ENCODE measurements around the gene SEPTIN11.
"Not testable (repeated sequence)": the region's sequence is repeated elsewhere in the genome, so short reads cannot be mapped to it uniquely, and the experiment has no call there.

Gene SEPTIN11

GRCh38 chr4:76952071-76952470 is 2.5 kb downstream of the SEPTIN11 start:
- DNase-seq (ENCODE audit: low read depth) = no peak

- no peak for DNase-seq (ENCODE audit: low read depth)
Observed at GRCh38 chr4:76952656-76953582, 3.4 kb downstream of the SEPTIN11 start.

- DNase-seq (ENCODE audit: low read depth) = no peak
Observed at GRCh38 chr4:76953956-76954355, 4.4 kb downstream of the SEPTIN11 start.

- DNase-seq (ENCODE audit: low read depth) = no peak
Observed at GRCh38 chr4:76954489-76954888, 4.9 kb downstream of the SEPTIN11 start.

GRCh38 chr4:76955182-76955581 is 5.6 kb downstream of the SEPTIN11 start:
- no peak for DNase-seq (ENCODE audit: low read depth)

GRCh38 chr4:76957004-76957738 is 7.6 kb downstream of the SEPTIN11 start:
- DNase-seq (ENCODE audit: low read depth) = no peak

- no peak for DNase-seq (ENCODE audit: low read depth)
Observed at GRCh38 chr4:76958891-76959290, 9.3 kb downstream of the SEPTIN11 start.

GRCh38 chr4:76960014-76960413 is 10.5 kb downstream of the SEPTIN11 start:
- no peak for DNase-seq (ENCODE audit: low read depth)

- DNase-seq (ENCODE audit: low read depth) = no peak
Observed at GRCh38 chr4:76962406-76963130, 13.0 kb downstream of the SEPTIN11 start.

- no peak for DNase-seq (ENCODE audit: low read depth)
Observed at GRCh38 chr4:76963131-76963750, 13.7 kb downstream of the SEPTIN11 start.

GRCh38 chr4:76963927-76964326 is 14.4 kb downstream of the SEPTIN11 start:
- not testable (repeated sequence) for DNase-seq (ENCODE audit: low read depth)

GRCh38 chr4:76964769-76965168 is 15.2 kb downstream of the SEPTIN11 start:
- DNase-seq (ENCODE audit: low read depth) = no peak

GRCh38 chr4:76965866-76966579 is 16.5 kb downstream of the SEPTIN11 start:
- no peak for DNase-seq (ENCODE audit: low read depth)

GRCh38 chr4:76968937-76969336 is 19.4 kb downstream of the SEPTIN11 start:
- no peak for DNase-seq (ENCODE audit: low read depth)

- no peak for DNase-seq (ENCODE audit: low read depth)
Observed at GRCh38 chr4:76969495-76969894, 19.9 kb downstream of the SEPTIN11 start.

- no peak for DNase-seq (ENCODE audit: low read depth)
Observed at GRCh38 chr4:76969941-76970529, 20.5 kb downstream of the SEPTIN11 start.

- DNase-seq (ENCODE audit: low read depth) = no peak
Observed at GRCh38 chr4:76972306-76972705, 22.8 kb downstream of the SEPTIN11 start.

- no peak for DNase-seq (ENCODE audit: low read depth)
Observed at GRCh38 chr4:76974150-76974549, 24.6 kb downstream of the SEPTIN11 start.

GRCh38 chr4:76977113-76977512 is 27.6 kb downstream of the SEPTIN11 start:
- no peak for DNase-seq (ENCODE audit: low read depth)

GRCh38 chr4:76977736-76978350 is 28.3 kb downstream of the SEPTIN11 start:
- DNase-seq (ENCODE audit: low read depth) = peak; percentile 60
